HG02885 (cell line): ENCODE data around the gene CHST11.

Experiments used
- ATAC-seq: cut with Tn5 transposase; IDR thresholded peaks from one replicate; pipeline ENCODE4 v1.9.1; 2021; ENCODE audit warnings: mild to moderate bottlenecking; ENCODE audit not compliant: unreplicated experiment, poor library complexity

CHST11 gene

DNA sequence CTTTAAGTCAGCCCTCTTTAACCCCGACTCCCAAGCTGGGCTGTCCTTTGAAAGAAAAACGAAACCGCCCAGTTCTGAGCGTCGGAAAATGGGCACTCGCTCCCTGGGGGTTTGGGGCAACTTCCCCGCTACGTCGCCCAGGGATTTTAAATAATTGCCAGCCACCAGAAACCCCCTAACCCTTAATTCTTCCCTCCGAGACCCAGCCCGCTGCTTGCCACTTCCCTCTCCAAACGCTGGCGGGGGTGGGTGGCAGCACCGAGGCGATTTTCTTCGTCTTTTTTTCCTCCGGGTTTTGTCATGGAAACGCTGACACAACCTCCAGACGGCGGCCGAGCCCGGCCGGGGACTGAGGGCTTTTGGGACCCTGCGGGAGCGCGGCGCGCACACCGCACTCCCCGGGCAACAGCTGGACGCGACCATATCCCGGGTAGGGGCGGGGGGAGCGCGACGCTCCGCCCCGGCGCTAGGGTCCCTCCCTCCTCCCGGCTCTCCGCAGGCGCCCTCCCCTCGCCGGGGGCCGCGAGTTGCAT, at the start of gene CHST11:
TSS of gene CHST11 (plus strand) at position 532 of the 533 bp plus-strand sequence.
- peak; percentile 71 for ATAC-seq

DNA sequence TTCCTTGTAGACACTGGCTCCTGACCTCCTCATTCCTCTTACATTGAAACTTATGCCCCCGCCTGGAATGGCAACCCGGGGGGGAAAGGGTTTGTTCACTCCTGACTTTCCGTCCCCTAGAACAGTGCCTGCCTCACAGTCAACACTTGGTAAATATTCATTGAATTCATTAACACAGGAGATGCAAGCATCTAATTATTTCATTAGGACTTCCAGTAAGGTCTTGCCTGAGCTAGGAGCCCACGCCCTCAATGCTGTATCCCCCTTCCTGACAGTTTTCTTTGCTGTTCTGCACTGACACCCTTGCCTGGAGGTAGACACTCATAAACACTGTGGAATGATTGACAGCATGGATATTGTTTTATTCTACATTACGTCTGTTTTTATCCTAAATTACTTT, 49.3 kb upstream of the CHST11 start:
- ATAC-seq, result no peak

- no peak for ATAC-seq
These were observed 48.8 kb upstream of the CHST11 start for GRCh38 chr12:104407922-104408321.

DNA sequence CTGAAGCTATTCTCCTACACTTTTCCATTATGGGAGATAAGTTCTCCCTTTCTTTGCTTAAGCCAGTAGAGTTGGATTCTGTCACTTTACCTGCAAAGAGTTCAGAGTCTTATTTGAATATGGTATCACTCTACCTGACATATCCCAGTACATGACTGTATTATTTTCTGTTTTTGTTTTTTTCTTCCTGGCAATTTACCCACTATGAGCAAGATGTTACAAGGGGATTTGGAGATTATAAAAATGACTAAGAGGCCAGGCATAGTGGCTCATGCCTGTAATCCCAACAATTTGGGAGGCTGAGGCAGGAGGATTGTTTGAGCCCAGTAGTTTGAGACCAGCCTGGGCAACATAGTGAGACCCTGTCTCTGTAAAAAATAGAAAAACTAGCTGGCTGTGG, 46.4 kb upstream of the CHST11 start:
- ATAC-seq, result no peak

DNA sequence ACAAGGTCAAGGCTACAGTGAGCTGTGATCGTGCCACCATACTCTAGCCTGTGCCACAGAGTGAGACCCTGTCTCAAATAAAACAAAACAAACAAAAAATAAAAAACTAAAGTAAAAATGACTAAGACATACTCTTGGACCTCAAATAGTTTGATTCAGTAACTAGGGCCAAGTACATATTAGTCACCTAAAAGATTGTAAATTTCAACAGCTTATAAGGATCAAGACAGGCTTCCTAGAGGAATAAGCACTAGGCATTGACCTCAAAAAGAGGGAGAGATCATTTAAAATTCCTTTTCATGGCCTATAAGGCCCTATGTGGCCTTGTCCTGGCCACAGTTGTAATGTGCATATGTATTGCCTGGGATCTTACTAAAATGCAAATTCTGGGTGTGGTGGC, 46.0 kb upstream of the CHST11 start:
- no peak for ATAC-seq

GRCh38 chr12:104411826-104412641, 44.7 kb upstream of the CHST11 start:
- ATAC-seq, result no peak

DNA sequence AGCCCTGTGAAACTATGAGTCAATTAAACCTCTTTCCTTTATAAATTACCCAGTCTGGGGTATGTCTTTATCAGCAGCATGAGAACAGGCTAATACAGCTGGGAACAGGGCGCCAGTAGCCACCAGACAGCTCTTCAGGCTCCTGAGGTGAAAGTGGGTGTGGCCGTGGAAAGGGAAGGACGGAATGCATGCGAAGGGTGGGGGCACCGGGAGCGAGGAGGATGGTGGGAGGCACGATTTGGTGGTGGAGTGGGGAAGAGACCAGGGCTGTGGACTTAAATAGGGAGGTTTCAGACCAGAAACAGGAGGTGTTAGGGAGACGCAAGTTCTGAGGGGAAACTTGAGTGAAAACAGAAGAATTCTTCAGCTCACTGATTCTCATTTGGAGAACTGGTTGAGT, 44.1 kb upstream of the CHST11 start:
- no peak for ATAC-seq

DNA sequence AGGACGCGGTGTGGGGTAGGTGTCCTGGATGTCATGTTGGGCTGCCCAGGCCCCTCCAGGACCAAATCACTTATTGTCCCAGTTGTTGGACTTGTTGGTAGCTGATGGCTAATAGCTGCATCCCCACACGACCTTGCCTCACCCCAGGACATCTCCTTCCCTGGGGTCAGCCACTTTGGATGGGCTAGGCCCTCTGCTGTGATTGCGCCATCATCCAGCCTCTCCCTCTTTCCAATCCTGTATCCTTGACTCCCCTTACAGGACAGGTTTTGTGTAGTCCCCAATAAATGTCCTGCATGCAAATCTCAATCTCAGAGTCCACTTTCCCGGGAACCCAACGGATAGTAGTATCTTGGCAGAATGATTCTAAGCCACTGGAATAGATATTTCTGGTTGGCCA, 43.4 kb upstream of the CHST11 start:
- no peak for ATAC-seq

DNA sequence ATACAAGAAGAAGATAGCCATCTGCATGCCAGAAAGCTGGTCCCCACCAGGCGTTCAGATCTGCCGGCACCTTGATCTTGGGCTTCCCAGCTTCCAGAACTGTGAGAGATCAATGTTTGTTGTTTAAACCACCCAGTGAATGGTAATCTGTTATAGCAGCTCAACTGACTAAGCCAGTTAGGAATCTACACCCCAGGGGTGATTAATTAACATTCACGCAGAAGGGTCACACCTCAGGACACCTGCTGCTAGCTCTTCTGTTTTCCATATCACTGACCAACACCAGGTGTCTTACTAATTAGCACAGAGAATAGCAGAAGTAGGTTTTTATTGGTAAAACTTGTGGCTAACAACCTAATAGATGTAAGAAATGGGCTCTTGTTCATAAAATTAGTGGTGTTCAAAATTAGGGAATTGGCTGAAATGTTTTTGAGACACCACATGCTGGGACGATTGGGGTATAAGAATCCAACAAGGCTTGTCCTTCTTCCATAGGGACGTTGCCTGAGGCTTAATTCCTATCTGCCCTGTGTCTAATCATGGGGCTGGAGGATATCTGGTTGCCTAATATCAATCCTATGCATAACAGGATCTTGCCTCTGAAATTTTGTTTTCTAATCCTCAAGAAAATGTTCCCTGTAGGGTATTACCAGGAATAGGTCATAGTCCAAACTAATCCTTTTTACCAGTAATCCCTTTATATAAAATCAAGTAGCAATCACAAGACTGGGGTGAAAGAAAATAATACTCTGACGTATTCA, 42.0 kb upstream of the CHST11 start:
- ATAC-seq, result no peak

DNA sequence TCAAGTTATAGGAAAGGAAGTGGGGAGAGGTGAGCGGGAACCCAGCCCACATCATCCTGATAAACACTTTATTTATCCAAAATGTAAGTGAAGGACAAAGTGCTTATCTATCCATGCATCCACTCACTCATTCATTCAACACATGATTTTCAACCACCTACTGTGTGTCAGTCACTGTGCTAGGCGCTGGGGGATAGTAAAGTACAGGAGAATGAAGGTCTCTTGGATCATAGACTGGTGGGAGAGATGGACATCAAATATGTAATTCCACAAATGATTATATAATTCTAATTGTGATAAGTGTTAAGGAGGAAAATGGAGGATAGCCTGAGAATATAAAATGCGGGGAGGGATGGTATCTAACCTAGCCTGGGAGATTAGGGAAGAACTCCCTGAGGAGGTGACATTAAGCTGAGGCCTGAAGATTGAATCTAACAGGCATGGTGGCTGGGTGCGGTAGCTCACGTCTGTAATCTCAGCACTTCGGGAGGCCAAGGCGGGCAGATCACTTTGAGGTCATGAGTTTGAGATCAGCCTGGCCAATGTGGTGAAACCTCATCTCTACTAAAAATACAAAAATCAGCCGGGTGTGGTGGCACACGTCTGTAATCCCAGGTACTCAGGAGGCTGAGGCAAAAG, 41.3 kb upstream of the CHST11 start:
- no peak for ATAC-seq

- no peak for ATAC-seq
These were observed 40.6 kb upstream of the CHST11 start for GRCh38 chr12:104416136-104416535.

GRCh38 chr12:104416585-104416984, 40.2 kb upstream of the CHST11 start:
- ATAC-seq, result no peak

- no peak for ATAC-seq
These were observed 37.0 kb upstream of the CHST11 start for GRCh38 chr12:104419717-104420116.

DNA sequence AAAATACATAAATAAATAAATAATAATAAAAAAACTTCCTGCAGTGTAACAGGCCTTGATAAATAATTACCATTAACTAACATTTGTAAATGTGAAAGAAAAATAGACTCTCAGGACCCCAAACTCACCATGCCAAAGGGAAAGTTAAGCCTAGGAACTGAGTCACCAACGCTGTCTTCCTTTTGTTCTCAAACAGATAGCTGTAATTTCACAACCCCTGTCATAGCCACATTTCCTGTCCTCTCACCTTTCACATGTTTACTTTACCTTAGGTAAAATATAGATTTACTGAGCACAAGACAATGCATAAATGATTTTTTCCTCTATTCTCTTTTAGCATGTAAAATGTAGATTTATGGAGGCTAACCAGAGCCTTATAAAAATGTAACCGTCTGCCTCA, 35.9 kb upstream of the CHST11 start:
- ATAC-seq, result no peak

DNA sequence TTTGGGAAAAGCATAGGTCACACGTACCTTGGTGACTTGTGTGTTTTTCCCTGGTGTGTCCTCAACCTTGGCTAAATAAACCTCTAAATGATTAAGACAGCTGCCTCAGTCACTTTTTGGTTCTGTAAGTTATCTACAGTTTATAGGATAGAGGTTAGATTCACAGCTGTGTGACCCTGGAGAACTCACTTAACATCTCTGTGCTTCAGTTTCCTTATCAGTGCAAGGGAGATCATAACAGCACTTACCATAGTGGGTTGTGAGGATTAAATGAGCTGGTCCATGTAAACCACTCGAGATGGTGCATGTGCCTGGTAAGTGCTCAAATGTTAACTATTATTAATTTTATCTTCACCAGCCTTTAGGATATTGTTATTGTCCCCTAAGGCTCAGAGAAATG, 35.4 kb upstream of the CHST11 start:
- ATAC-seq, result no peak

GRCh38 chr12:104422441-104422840, 34.3 kb upstream of the CHST11 start:
- no peak for ATAC-seq

DNA sequence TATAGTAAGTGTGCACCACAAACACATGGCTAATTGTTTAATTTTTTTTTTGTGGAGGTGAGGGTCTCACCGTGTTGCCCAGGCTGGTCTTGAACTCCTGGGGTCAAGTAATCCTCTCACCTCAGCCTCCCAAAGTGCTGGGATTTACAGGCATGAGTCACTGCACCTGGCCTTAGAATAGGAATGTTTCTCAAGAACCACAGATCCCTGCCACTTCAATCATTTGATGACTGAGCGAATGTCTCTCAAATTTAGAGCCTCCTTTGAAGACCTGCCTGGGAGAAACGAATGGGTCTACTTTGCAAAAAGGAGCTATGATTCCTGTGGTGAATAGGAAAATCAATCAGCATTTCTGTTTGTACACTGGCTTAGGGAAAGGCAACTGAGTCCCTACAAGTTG, 33.5 kb upstream of the CHST11 start:
- ATAC-seq, result no peak

DNA sequence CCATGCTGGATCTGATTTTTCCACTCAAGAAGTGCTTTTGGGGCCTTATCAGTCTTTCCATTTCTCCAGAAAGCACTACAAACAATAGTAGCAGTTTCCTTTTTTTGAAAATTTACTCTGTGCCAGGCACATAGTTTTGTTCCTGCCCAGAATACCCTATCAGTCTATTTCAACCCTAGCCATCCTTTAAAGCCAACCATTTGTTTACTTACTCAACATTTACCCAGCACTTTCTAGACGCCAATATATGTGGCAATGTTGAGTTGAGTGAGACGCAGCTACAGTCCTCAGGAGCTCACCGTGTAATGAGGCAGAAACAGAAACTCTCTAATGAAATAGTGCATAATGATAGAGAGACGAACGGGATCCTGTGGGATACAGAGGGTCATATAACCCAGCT, 32.9 kb upstream of the CHST11 start:
- no peak for ATAC-seq

GRCh38 chr12:104424955-104425354, 31.8 kb upstream of the CHST11 start:
- ATAC-seq, result no peak

GRCh38 chr12:104425614-104426013, 31.1 kb upstream of the CHST11 start:
- ATAC-seq, result no peak

DNA sequence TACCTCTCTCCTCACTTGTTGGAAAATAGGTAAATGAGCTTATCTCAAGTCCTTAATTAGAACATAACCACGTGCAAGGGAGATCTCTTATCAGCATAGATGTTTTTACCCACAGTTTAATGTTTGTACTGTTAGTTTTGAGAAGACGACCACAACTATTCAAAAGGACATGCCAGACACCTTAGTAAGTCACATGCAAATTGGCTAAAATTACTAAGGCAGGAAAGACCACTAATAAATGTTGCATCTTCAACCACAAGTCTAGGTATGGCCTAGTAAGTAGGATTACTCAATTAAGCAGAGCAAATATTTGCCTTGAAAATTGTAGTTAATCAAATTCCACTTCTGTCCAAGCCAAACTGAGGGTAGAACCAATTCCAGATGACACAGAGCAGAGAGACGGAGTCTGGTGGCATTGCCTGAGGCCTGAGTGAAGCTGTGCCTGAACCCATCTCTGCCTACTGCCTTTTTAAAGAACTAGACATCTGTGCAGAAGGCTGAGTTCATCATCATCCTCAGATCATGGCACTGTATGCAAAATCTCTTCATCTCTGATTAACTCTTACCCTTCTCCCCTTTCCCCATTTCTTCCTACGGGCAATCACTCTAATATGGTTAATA, 29.7 kb upstream of the CHST11 start:
- no peak for ATAC-seq
